ENCODE results near the gene MASP1.

Gene MASP1

GRCh38 chr3:187288131-187288854 is 3.2 kb downstream of the MASP1 start:
- no peaks in the 10 kb centered on the region for H3K9me3 ChIP-seq (ENCODE audit: low read length)
- no peak overlapping the region for H3K4me2 ChIP-seq (ENCODE audit: low read length)
- H4K20me1 ChIP-seq (ENCODE audit: insufficient read depth, low read length), result no peaks in the 10 kb centered on the region
- H3K36me3 ChIP-seq (ENCODE audit: insufficient read depth, low read length), result no peaks in the 10 kb centered on the region
- no peaks in the 10 kb centered on the region for H3K79me2 ChIP-seq (ENCODE audit: insufficient read depth, low read length)
- TF ChIP-seq EZH2 (IDR thresholded peaks at IDR 0.05; ENCODE audit: borderline replicate concordance, low read length) (no peak), CTCF (IDR thresholded peaks at IDR 0.05; ENCODE audit: low read length) (no peak)
- no peaks in the 10 kb centered on the region for H3K4me1 ChIP-seq (ENCODE audit: insufficient read depth, low read length, severe bottlenecking)
- H3K9ac ChIP-seq (ENCODE audit: low read length), result no peak overlapping the region
- H2AFZ ChIP-seq (ENCODE audit: low read length), result no peak overlapping the region
- H3K4me3 ChIP-seq (ENCODE audit: low read depth, low read length, poor library complexity, severe bottlenecking), result no peak overlapping the region
- no peak overlapping the region for H3K27ac ChIP-seq (ENCODE audit: low read depth, low read length, poor library complexity, severe bottlenecking)
- no peaks in the 10 kb centered on the region for H3F3A ChIP-seq (ENCODE audit: insufficient read depth, low read length)
- no peaks in the 10 kb centered on the region for H3K9me2 ChIP-seq (ENCODE audit: low read depth, low read length)
- H3K27me3 ChIP-seq (ENCODE audit: insufficient read depth, low read length), result 0 out of 2 replicates have a peak, but pooled peaks cover 6% of the 10 kb centered on the region

GRCh38 chr3:187287256-187287655 is 4.3 kb downstream of the MASP1 start:
- Histone ChIP-seq H3K4me1 (ENCODE audit: insufficient read depth, low read length, severe bottlenecking) (no peaks in the 10 kb centered on the region), H3K9me3 (ENCODE audit: low read length) (no peaks in the 10 kb centered on the region), H3K9me2 (ENCODE audit: low read depth, low read length) (no peaks in the 10 kb centered on the region), H3K9ac (ENCODE audit: low read length) (no peak overlapping the region), H3F3A (ENCODE audit: insufficient read depth, low read length) (no peaks in the 10 kb centered on the region), H3K36me3 (ENCODE audit: insufficient read depth, low read length) (no peaks in the 10 kb centered on the region), H4K20me1 (ENCODE audit: insufficient read depth, low read length) (no peaks in the 10 kb centered on the region), H3K27ac (ENCODE audit: low read depth, low read length, poor library complexity, severe bottlenecking) (no peak overlapping the region), H3K4me3 (ENCODE audit: low read depth, low read length, poor library complexity, severe bottlenecking) (no peak overlapping the region), H3K79me2 (ENCODE audit: insufficient read depth, low read length) (no peaks in the 10 kb centered on the region), H3K4me2 (ENCODE audit: low read length) (no peak overlapping the region), H2AFZ (ENCODE audit: low read length) (no peak overlapping the region), H3K27me3 (ENCODE audit: insufficient read depth, low read length) (0 out of 2 replicates have a peak, but pooled peaks cover 6% of the 10 kb centered on the region)
- TF ChIP-seq CTCF (IDR thresholded peaks at IDR 0.05; ENCODE audit: low read length), result no peak
- no peak for TF ChIP-seq EZH2 (IDR thresholded peaks at IDR 0.05; ENCODE audit: borderline replicate concordance, low read length)

- H3K27me3 ChIP-seq (ENCODE audit: insufficient read depth, low read length), result 0 out of 2 replicates have a peak, but pooled peaks cover 6% of the 10 kb centered on the region
- H3K4me2 ChIP-seq (ENCODE audit: low read length), result no peak overlapping the region
- H3K27ac ChIP-seq (ENCODE audit: low read depth, low read length, poor library complexity, severe bottlenecking), result no peak overlapping the region
- H3K9me3 ChIP-seq (ENCODE audit: low read length), result no peaks in the 10 kb centered on the region
- no peak for TF ChIP-seq EZH2 (IDR thresholded peaks at IDR 0.05; ENCODE audit: borderline replicate concordance, low read length)
- TF ChIP-seq CTCF (IDR thresholded peaks at IDR 0.05; ENCODE audit: low read length), result no peak
- no peaks in the 10 kb centered on the region for H4K20me1 ChIP-seq (ENCODE audit: insufficient read depth, low read length)
- no peaks in the 10 kb centered on the region for H3F3A ChIP-seq (ENCODE audit: insufficient read depth, low read length)
- no peaks in the 10 kb centered on the region for H3K36me3 ChIP-seq (ENCODE audit: insufficient read depth, low read length)
- H3K9ac ChIP-seq (ENCODE audit: low read length), result no peak overlapping the region
- H2AFZ ChIP-seq (ENCODE audit: low read length), result no peak overlapping the region
- H3K9me2 ChIP-seq (ENCODE audit: low read depth, low read length), result no peaks in the 10 kb centered on the region
- H3K4me3 ChIP-seq (ENCODE audit: low read depth, low read length, poor library complexity, severe bottlenecking), result no peak overlapping the region
- H3K79me2 ChIP-seq (ENCODE audit: insufficient read depth, low read length), result no peaks in the 10 kb centered on the region
- H3K4me1 ChIP-seq (ENCODE audit: insufficient read depth, low read length, severe bottlenecking), result no peaks in the 10 kb centered on the region
Observed at GRCh38 chr3:187286467-187287059, 5.0 kb downstream of the MASP1 start.
